Frontal cortex (tissue), 4 donors: ENCODE data around the gene USP24. TPM values are rescaled to one million over a fixed set of nuclear protein-coding genes. Genes with fewer than 3 reads are reported as not detected.
A peak's percentile ranks its signal among the peaks of the same experiment; 100 is the strongest.
"Not testable (repeated sequence)": the region's sequence is repeated elsewhere in the genome, so short reads cannot be mapped to it uniquely, and the experiment has no call there.

Experiments used
- DNase-seq, 2 donors: peaks; one replicate each; pipeline ENCODE4 v3.0.0; 2012; ENCODE audit warnings: low spot score in 2 of 2
- FAIRE-seq: peaks from 2 replicates; lab custom pipeline; 2012; peaks lifted over from hg19 to GRCh38; lab: Jason Lieb, UNC
- total RNA-seq: library from RNA; depleted of rRNA; stranded (reverse); fragments of >200 nt; gene quantifications from one replicate; pipeline ENCODE4 v1.2.3, GENCODE V29; 2014
- donor health status: control.
- donor health status: control.
- donor health status: control.

USP24 gene
- total RNA-seq, 1 donor from 2014 or later = 67.3 TPM

DNA sequence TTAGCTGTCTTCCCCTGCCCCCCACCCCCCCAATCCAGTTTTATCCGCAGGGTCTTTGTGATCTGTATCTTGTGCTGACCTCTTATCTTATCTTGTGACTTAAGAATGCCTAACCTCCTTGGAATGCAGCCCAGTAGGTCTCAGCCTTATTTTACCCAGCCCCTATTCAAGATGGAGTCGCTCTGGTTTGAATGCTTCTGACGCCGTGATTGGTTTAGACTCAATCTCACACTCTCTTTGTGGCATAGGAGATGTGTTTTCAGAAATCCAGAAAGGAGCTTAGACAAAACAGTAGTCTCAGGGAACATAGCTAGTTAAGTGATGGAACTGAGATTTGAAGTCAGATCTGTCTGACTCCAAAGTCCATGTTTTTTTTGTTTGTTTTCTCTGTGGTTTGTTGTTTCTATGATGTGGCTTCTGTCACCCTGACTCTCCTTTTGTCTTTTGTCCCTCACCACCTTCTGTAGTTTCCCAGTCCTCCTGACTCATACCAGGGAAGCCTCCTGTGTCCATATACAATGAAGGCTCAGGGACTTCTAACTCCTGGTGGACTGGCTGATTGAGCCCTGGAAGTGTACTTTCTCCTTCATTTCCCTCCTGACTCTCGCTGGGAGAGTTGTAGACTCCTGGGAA is 18.1 kb upstream of the USP24 start:
- no peak for FAIRE-seq

DNA sequence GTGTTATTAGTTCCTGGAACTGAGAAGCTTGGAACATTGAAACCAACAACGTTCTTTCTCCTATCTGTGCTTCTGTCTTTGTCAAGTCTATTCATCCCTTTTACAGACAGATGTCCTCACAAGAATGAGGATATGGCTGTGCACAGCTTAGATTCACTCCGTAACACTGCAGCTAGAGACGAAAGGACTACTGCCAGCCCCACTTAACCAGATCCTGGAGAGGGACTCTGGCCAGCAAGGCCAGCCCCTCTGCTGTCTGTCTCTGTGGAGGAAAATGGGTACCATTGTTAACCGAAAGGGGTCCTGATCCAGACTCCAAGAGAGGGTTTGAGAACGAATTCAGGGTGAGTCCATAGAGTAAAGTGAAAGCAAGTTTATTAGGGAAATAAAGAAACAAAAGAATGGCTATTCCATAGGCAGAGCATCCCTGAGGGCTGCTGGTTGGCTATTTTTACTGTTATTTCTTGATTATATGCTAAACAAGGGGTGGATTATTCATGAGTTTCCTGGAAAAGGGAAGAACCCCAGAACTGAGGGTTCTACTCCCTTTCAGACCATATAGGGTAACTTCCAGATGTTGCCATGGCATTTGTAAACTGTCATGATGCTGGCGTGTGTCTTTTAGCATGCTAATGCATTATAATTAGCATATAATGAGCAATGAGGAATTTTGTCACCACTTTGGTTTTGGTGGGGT is 17.4 kb upstream of the USP24 start:
- DNase-seq (no peak), FAIRE-seq (no peak)

More for the DNA sequence above, 18.1 kb upstream of the USP24 start:
- no peak for DNase-seq

DNA sequence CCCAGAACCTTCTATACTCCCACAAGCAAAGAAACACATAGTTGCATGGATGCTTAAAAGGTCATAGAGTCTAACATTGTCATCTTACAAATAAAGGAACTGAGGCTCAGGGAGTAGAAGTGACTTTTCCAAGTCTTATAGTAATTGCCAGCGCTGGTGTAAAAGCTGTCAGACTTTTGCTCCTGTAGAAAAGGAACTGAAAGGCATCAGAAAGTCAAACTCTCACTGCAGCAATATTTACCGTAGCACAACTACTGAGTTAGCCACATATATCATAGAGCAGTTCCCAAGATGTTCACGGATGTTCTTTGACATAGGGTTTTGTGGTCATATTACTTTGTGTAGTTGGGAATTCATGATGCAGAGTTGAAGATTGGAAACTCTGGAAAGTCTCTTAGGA is 16.6 kb upstream of the USP24 start:
- FAIRE-seq (no peak), DNase-seq (no peak)

DNA sequence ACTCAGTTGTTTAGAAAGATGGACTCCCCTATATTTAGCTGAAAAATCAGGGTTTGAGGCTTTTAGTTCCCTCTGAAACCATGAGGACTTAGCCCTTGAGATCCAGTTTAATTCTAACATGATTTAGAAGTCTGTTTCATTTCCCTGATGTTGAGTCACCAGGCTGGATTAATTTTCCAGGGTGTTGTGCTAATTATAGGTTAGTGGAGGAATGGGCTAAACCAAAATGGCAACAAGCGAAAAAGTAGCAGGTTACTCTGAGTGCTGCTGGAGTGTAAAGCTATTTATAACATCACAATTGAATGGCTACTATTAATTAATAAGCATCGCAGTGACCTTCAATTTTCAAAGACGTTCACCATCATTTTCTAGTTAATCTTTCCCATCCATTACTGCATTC is 15.5 kb upstream of the USP24 start:
- no peak for DNase-seq
- FAIRE-seq = no peak

DNA sequence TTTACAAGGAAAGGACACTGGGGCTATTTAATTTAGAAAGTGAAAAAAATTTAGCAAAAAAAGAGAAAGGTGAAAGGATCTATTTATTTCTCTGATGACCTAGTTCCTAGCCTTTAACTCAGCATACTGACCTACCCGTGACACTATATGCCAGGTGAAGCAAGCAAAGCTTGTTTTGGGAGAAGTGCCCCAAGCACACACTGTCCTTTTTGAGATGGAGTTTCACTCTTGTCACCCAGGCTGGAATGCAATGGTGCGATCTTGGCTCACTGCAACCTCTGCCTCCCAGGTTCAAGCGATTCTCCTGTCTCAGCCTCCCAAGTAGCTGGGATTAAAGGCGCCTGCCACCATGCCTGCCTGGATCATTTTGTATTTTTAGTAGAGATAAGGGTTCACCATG is 14.6 kb upstream of the USP24 start:
- DNase-seq, FAIRE-seq: not testable (repeated sequence)

DNA sequence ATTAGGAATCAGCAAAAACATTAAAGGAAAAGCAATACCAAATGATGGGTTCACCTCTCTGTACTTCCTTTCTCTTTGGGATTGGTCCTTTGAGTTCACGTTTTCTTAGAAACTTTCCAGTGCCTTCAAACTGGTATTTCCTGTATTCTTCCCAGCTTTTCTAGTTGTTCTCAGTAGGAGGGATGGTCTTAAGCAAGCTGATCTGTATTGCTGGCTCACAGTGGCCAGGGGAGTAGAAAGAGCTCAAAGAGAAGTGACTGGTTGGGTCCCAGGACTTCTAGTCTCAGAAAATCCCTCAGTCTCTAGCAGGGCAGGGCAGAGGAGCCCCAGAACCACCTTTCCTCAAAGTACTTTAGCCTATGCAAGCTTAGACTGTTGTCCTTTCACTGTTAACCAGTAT is 10.1 kb upstream of the USP24 start:
- DNase-seq = no peak
- no peak for FAIRE-seq

DNA sequence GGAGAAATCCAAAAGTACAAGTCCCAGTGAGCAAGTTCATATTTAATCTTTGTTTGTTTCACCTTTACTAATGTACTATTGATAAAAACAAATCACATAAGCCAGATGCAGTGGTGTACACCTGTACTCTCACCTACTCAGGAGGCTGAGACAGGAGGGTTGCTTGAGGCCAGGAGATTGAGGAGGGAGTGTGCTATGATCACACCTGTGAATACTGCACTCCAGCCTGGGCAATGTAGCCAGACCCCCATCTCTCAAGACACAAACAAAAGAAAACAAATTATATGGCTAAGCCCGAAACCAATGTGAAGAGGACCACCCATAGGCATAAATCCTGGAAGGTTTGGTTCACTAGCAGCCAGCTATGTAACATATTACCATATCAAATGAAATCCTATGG is 9.6 kb upstream of the USP24 start:
- FAIRE-seq (no peak), DNase-seq (no peak)

DNA sequence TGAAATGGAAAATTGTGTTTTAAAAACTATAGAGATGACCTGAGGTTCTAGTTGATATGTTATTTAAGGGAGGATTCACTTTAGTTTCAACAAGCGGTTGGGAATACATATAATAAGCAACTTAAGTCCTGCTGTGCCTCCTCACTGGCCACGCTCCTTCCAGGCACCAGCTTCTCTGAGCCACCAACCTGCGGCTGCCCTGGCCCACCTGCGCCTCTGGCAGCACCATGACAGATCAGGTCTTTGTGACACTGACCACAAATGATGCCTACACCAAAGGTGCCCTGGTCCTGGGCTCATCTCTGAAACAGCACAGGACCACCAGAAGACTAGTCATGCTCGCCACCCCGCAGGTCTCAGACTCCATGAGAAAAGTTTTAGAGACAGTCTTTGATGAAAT is 7.0 kb upstream of the USP24 start:
- DNase-seq (no peak), FAIRE-seq (no peak)

DNA sequence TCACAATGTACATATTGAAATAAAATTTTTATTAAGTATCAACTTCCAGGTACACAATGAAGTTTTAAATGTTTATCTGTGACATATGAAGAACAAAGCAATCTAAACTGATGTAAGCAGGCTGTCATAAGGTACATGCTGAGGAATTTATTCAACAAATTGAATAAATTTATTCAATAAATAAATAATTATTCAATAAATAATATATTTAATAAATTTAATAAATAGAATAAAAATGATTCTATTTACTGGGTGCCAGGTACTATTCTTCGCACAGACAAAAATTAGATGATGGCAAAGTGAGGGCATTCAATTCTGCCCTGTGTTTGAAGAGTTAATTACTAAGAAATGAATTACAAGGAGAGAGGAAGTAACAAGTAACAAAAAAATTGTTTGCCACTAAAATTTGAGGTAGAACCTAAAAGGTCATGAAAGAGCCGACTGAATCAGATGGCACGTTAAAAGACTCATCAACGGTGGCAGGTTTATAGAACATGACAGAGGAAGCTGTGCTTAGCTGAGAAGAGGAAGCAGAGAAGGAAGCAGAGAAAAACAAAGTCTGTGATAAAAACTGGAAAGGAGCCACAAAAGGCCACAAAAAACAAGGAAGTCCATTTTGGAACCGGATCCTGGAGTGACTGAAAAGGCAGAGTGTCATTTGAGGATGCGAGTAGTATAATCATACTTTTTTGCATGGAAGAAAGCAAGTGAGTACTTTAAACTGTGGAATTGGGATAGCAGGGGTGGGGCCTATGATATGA is 2.2 kb upstream of the USP24 start:
- FAIRE-seq (no peak), DNase-seq (peak in 1 of 2 donors; percentile 37)

DNA sequence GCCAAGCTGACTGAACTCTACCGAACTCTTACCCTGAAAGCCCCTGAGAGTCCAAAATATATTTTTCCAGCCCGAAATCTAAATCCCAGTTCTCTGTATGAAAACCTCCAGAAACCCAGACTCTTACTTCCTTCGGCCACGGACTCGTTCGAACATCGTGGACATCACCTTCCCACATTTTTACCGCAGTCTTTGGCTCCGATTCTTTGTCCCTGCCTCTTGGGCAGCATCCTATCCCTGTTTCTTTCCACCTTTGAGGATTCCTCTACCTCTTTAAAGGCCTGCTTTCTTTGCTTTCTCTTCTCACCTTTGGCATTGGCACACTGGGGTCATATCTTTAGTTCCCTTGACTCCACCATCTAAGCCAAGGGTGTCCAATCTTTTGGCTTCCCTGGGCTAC is 932 bp upstream of the USP24 start:
- no peak for DNase-seq
- FAIRE-seq = no peak

DNA sequence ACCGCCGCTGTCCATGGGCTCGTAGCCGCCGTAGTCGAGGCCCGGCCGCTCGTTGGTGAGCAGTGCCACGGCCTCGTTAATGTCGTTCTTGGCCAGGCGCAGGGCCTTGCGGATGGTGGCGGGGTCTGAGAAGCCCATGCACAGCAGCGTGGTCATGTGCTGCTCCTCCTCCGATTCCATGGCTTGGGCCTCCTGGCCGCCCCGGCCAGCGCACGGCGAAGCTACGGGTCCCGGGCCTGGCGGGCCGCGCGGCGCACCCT is 300 bp downstream of the USP24 start:
- DNase-seq (peak in 1 of 2 donors; percentile 75), FAIRE-seq (no peak)

DNA sequence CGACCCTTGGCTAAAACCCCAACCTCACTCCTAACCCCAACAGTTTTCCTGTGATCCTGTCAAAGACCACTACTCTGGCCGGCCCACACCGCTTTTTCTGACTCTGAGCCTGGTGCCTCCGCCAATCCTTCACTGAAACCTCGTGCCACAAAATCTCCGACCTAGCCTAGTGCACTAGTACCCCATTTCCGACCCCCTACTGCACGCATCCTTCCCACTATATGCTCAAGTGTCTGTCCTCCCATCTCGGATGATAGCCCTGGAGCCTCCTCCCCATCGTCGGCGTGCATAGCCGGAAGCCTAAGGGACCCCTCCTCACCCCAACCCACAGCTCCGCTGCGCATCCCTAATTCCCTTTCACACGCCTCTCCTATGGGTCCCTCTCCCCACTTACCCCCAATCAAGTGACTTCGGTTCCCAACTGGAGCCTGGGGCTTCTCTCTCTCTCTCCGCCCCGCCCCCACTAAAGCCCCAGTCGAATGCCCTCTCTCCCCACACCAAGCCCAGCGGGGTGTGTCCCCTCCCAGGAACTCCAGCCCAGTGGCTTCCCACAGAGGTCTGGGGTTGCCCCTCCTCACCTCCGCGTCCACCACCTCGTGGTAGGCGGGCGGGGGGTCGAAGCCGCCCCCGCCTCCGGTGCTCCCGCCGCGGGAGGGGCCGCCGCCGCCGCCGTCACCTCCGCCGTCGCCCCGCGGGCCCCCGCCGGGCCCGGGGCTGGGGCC is 791 bp downstream of the USP24 start:
- FAIRE-seq = no peak
- peak; percentile 46 to 48 for DNase-seq

DNA sequence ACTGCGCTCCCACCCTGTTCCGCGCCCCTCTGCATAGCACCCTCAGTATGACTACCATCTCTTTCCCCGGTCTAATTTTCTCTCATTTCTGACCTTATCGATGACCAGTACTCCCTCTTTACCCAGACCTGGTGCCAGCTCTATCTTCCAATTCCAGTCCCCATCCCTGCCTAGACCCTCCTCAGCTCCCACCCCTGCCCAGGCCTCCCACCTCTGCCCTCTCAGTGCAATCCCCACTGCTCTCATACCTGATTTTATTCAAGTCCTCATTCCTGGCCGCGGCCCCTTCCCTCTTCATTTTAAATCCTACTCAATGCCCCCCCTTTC is 1.3 kb downstream of the USP24 start:
- FAIRE-seq = no peak
- DNase-seq = no peak

DNA sequence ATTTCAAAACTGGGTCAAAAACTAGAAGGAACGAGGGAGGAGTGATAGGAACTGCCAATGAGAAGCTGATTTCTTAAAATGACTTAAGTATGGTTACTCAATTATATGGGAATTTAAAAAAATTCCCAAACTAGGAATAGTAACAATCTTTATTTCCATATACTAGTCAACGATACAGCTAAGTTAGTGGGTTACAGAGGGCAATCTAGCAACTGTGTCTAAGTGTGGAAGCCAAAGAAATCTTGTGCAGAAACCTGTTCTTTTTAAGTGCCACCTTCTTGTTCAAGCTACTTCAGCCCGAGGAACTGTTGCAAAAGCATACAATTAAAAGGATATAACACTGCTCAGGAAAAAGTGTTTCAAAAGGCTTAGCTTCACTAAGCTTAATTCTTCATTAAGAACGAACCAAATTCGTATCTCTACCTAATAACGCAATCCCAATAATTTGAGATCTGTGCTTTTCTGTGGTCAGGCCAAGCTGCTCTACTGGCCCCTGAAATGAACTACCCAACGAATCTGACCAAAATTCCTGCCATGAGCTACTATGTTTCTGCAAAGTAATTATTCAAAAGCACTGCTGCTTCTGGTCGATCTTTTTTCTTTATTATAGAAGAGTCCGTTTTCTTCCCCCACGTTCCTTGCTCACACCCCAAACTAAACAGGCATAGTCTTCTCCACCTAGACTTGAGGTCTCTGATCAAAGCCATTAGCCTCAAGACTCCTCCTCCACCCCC is 1.8 kb downstream of the USP24 start:
- no peak for FAIRE-seq
- DNase-seq = no peak

DNA sequence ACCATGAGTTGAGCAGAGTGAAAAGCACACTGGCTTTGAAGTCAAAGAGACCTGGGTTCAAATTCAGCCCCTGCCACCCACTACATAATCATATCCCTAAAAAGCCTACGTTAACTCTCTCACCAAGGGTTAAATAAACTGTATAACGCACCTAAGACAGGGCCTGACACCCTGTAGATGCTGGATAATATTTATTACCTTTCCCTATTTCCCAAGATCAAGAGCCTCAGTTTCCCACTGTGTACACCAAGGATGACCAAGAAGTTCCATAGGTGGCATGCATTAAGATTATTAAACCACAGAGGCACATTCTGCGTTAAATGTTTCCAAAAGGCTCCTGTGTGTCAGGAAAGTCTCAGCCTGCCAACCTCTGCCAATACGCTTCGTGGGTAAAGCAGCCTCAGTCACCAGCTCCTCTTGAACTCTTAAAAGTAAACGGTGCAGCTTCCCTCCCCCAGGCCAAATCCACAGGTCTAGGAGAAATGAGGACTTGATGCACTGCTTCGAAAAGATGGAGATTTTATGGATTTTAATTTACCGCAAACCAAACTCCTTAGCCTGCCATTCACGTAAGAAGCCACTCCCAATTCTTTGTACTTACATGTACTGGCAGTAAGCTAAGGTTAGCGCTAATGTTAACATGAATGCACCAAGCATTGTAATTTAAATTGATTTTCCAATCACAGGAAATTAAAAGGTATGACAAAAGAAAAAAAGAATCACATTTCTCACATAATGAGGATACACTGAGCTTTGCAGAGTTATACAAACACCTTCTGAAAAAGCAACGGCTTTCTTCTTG is 2.6 kb downstream of the USP24 start:
- DNase-seq (no peak), FAIRE-seq (no peak)

DNA sequence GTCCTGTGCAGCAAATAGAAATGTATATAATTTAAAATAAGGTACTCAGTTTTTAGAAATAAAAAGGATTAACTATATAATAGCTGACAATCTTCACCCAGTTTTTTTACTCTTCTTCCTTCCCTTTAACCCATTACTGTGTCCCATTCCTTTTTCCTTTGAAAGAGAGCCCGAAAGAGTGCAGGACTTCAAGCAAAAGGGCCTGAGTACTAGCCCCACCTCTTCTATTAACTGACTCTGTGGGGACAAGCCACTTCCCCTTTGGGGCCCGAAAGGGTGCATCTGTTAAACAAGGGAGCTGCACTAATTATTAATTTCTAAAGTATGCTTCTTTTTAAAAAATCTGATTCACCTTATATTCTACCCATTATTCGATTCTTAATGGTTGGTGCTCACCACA is 3.3 kb downstream of the USP24 start:
- DNase-seq (no peak), FAIRE-seq (no peak)

DNA sequence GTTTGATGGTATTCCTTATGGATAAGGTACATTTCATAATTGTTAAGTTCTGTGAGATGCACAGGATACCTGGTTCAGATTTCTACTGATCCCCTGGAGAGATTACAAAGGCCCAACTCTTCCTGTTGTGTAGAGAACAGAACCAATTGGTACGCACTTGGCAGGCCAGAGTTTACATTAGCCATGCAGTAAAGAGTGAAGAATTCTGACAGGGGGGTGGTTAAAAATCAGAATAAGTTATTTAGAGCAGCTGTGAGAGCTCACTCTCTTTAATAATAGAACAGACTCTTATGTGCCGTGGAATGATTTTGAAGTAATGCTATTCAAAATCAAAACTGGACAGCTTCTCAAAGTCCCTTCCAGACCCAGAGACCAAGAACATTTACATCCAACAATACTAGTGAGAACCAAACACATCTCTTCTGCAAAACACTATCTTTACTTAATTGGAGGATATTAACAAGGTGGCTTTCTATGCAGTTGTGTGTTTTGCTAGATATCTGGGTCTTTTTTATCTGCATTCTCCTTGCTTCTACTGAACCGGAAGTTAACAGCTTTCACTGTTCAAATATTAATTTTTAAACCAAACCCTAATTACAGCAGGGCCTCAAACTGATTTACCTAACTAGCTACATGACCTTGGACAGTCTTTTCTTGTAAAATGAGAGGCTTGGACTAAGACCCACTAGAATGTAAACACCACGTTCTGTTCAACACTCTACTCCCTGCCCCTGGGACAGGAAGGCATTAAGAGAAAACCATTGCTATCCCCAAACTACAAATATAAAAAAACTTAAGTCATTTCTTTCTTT is 4.0 kb downstream of the USP24 start:
- no peak for DNase-seq
- FAIRE-seq = no peak

DNA sequence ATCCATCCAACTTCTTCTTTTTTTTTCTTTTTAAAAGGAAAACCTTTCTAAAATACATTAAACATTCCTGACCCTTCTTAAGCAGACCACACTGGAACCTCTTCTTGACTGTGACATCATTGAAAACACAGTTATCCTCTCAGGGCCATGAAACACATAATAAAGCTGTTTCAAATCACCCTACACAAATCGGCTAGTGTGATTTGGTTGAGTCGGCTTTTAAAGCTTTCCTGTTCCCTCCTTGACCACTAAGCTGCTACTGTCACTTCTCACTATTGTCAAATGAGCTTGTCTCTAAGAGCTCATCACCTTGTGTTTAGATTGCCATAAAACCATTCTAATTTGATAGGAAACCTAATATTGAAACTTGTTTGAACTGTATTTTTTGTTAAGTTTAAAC is 5.9 kb downstream of the USP24 start:
- DNase-seq (no peak), FAIRE-seq (no peak)

DNA sequence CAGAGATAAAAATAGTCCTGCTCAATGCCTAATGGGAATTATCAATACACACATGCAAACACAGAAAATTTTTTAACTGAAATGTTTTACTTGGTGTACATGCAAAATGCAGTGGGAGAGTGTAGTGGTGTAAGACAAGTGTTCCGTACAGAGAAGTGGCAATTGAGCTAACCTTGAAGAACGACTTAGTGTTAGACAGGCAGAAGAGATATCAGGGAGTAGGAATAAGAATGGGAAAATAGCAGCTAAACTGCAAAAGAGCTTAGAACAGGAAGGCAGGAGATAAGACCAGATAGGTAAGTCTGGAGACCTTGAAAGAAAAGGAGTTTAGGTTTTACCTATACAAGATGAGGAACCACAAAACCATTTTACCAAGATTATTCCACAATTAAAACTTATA is 9.0 kb downstream of the USP24 start:
- FAIRE-seq (no peak), DNase-seq (no peak)
